GF-D8 (cell line): ENCODE results near the gene ZNF655.
A peak's percentile ranks its signal among the peaks of the same experiment; 100 is the strongest.

Experiments
- DNase-seq: peaks from one replicate; lab custom pipeline; 2025; lab: John Stamatoyannopoulos, UW

Gene ZNF655

GRCh38 chr7:99606531-99606930, 48.1 kb downstream of the ZNF655 start:
- no peak for DNase-seq

- DNase-seq = no peak
Measured at GRCh38 chr7:99607548-99607947, 49.1 kb downstream of the ZNF655 start.

DNA sequence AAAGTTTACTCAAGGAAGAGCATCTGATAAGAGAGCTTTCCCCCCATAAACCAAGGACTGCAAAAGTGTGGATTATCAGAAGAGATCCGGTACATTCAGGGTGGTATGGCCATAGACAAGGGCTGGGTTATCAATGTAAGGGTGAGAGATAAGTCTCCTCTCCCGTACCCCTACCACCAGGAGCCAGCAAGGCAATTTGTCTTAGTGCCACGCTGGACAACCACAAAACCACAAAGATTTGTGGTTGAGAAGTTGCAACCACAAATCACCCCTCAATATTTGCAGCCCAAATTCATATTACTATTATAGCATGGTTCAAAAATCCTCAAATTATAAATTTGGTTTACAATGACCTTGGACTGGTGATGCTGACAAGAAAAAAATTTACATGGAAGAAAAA, 56.1 kb downstream of the ZNF655 start:
- no peak for DNase-seq

- DNase-seq = no peak
Measured at GRCh38 chr7:99615989-99616358, 57.5 kb downstream of the ZNF655 start.

DNA sequence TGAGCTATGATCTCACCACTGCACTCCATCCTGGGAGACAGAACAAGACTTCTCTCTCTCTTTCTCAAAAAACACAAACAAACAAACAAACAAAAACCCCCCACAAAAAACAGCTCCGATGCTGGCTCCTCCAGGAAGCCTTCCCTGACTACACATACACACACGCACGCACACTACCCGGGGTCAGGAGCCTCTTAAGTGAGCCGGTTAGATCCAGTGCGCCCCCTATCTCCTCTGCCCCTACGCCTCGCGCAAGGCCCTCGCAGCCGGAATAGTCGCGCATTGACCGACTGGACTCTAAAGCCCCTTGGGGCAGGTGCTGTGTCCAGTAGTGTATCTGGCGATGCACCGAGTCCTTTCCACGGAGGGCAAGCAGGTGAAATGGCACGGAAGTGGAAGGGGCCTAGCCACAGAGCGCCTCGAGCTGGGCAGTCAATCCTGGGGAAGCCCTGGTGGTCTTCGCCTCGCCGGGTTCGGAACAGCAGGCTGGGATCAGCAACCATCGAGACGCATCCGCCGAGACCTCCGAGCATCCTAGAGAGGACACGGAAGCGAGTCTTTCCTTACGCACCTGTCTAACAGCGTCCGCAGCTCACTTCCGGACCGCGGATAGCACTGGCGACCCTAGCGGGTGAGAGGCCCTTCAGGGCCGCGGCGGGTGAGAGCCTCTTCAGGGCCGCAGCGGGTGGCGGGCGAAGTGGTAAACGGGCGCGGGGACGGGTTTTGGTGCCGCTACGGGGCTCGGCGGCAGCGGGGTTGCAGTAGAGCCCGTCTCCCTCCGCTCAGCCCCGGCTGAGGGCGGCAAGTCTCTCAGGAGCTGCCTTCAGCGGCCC, 58.1 kb downstream of the ZNF655 start, which contains the start of gene ZSCAN25:
Gene ZSCAN25, plus strand, starts transcription at position 588 of the 833 bp plus-strand sequence. CDS start 2,661 bp downstream, outside the sequence.
- peak; percentile 77 for DNase-seq

DNA sequence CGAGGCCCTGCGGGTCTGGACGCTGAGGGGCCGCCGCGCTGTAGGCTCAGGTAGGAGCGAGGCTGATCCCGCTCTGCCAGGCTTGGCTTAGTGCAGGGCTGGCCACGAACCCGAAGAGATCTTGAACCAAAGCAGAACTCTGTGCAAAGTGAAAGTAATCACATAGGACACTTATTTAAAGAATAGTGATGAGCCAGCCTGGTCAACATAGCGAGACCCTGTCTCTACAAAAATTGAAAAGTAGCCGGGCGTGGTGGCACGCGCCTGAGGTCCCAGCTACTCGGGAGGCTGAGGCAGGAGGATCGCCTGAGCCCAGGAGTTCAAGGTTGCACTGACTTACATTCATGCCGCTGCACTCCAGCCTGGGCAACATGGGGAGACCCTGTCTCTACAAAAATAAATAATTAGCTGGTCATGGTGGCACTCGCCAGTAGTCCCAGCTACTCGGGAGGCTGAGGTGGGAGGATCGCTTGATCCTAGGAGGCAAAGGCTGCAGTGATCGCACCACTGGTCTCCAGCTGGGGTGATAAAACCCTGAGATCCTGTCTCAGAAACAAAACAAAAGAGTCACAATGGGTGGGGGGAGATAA, 58.8 kb downstream of the ZNF655 start:
- no peak for DNase-seq

GRCh38 chr7:99618726-99619125, 60.3 kb downstream of the ZNF655 start:
- no peak for DNase-seq

GRCh38 chr7:99619571-99620130, 61.2 kb downstream of the ZNF655 start:
- no peak for DNase-seq

DNA sequence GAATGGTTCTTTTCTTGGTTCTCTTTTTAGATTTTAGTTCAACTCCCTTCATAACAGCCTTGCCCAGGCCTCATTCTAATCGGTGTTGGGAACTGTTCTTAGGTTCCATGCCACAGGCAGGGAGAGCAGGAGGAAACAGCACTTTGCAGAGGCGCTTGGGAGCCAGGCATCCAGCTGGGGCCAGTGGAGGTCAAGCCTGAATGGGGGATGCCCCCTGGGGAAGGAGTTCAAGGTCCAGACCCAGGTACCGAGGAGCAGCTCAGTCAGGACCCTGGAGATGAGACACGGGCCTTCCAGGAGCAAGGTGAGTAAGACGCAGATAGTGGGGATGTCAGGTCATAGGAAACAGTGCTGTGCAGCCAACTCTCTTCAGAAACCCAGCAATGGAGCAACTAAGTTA, 62.8 kb downstream of the ZNF655 start:
- no peak for DNase-seq

GRCh38 chr7:99622596-99622995, 64.2 kb downstream of the ZNF655 start:
- DNase-seq = no peak

DNA sequence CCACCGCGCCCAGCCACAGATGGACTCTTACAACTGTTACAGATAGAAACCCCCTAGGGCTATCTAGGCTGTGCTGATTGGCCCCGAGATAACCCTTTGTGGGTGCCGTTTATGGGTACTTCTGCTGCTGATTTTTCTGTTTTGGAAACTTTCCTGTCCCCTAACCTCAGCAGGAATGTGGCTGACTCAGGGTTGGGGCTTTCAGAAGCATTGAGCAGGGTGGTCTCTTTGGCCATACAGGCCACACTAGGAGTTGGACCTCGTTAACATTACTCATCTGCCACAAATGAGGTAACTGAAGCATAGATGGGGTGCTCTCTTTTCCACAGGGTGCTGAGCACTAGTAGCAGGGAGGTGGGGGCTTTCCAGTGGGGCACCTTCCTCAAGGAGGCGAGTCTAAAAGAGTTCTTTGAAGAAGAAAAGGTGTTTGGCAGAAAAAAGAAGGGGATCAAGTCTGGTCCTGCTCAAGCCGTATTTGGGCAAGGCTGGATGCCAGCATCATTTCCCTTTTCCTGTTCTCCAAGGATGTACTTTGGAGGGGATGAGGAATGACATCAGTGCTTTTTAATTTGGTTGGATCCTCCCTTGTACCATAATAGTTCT, 64.8 kb downstream of the ZNF655 start:
- no peak for DNase-seq

DNA sequence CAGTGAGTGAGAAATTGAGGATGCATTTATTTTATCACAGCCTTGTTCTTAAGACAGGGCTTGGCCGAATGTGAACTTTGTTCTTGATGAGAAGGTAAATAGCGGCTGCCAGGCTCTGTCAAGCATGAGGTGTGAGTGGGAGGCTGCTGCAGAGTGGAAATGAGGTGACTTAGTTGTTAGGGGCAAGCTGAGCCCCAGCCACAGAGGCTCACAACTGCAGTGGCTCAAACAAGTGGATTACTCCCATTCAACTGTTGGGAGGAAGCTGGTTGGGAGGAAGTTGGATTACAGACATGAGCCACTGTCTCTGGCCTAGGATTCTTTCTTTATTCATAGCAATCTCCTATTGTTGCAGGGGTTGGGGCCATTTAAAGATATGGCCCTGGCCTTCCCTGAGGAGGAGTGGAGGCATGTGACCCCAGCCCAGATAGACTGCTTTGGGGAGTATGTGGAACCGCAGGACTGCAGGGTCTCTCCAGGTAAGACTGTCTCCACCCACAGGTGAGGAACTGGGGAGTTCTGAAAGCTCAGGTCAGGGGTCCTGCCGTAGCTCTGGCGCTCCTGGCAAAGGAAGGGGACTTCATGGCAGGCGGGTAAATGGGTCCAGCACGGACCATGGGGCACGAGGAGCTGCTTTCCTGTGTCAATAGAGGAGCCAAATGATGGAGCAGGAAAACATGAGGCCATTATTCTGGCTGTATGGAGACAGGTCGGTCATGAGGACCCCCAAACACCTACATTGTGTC, 65.4 kb downstream of the ZNF655 start:
- DNase-seq = no peak

- no peak for DNase-seq
Measured at GRCh38 chr7:99624484-99624883, 66.0 kb downstream of the ZNF655 start.

- no peak for DNase-seq
Measured at GRCh38 chr7:99625321-99625720, 66.9 kb downstream of the ZNF655 start.

GRCh38 chr7:99625961-99626360, 67.5 kb downstream of the ZNF655 start:
- no peak for DNase-seq
